B cell (primary cell): ENCODE measurements around the gene FMNL1. TPM values are rescaled to one million over a fixed set of nuclear protein-coding genes. Genes with fewer than 3 reads are reported as not detected.
A peak's percentile ranks its signal among the peaks of the same experiment; 100 is the strongest.

Source experiments
- ATAC-seq: fragments of 200-7000 bp; cut with Tn5 transposase; one replicate; pipeline ENCODE4 v1.10.0; 2021; ENCODE audit warnings: low read depth, mild to moderate bottlenecking, moderate number of reproducible peaks, moderate library complexity
- CTCF ChIA-PET: fragments of 350-600 bp; sonication (Branson Sonifier 250); formaldehyde crosslinking; loops from one replicate; lab custom pipeline; 2021; ENCODE audit warnings: antibody characterized with exemption, inconsistent platforms; lab: Charles Lee
- POLR2A ChIA-PET: fragments of 350-600 bp; sonication (Branson Sonifier 250); formaldehyde crosslinking; loops from one replicate; lab custom pipeline; 2021; ENCODE audit warnings: antibody characterized with exemption; lab: Charles Lee
- DNase-seq: peaks from one replicate; pipeline ENCODE4 v3.0.0; 2013
- H2AFZ ChIP-seq: 2 replicates; pipeline ENCODE4 v1.6.1; 2012; ENCODE audit warnings: mild to moderate bottlenecking, low read depth, low read length; ENCODE audit not compliant: insufficient read depth, poor library complexity, severe bottlenecking
- H3K27ac ChIP-seq, 2 donors: 1 replicate in 1 of 2; 2 replicates in 1 of 2; pipeline ENCODE4 v1.5.1; 2012 to 2013; ENCODE audit warnings: low read length in 2 of 2, mild to moderate bottlenecking in 2 of 2, moderate library complexity in 1 of 2
- H3K27me3 ChIP-seq, 4 experiments: fragments of 200-600 bp in 1 of 4; sonication (generic) in 1 of 4; replicated peaks in 1 of 4; 1 replicate in 2 of 4; 2 replicates in 2 of 4; pipeline versions ENCODE4 v1.6.1 to v1.7.0; 2013 to 2016; ENCODE audit warnings: low read length in 3 of 4, mild to moderate bottlenecking in 2 of 4, mixed read lengths in 1 of 4, moderate library complexity in 1 of 4; ENCODE audit not compliant: insufficient read depth in 4 of 4, control insufficient read depth in 3 of 4; ENCODE audit errors: control extremely low read depth in 1 of 4
- H3K36me3 ChIP-seq, 2 experiments: replicated peaks in 1 of 2; 1 replicate in 1 of 2; 2 replicates in 1 of 2; pipeline versions ENCODE4 v1.6.1 to v1.7.1; 2013; ENCODE audit warnings: low read length in 1 of 2; ENCODE audit not compliant: insufficient read depth in 2 of 2, control insufficient read depth in 1 of 2; ENCODE audit errors: control extremely low read depth in 1 of 2, extremely low read depth in 1 of 2
- H3K4me1 ChIP-seq, 2 donors: fragments of 200-600 bp in 1 of 2; sonication (generic) in 1 of 2; 1 replicate in 1 of 2; 2 replicates in 1 of 2; pipeline versions ENCODE4 v1.5.1 to v1.6.1; 2013 to 2017; ENCODE audit warnings: low read length in 2 of 2; ENCODE audit not compliant: control insufficient read depth in 2 of 2, insufficient read depth in 2 of 2
- H3K4me2 ChIP-seq: replicated peaks from 2 replicates; pipeline ENCODE3; 2012; ENCODE audit warnings: mild to moderate bottlenecking, low read depth, low read length; ENCODE audit not compliant: poor library complexity, severe bottlenecking
- H3K4me3 ChIP-seq, 5 experiments: fragments of 200-600 bp in 1 of 5; sonication (generic) in 1 of 5; 1 replicate in 3 of 5; 2 replicates in 2 of 5; pipeline versions ENCODE4 v1.5.1 to v1.7.0; 2011 to 2016; ENCODE audit warnings: low read length in 4 of 5, mild to moderate bottlenecking in 4 of 5, low read depth in 2 of 5, control low read depth in 1 of 5, moderate library complexity in 1 of 5; ENCODE audit not compliant: insufficient read depth in 1 of 5; ENCODE audit errors: control extremely low read depth in 1 of 5, extremely low read depth in 1 of 5
- H3K79me2 ChIP-seq: fragments of 200-600 bp; sonication (generic); one replicate; pipeline ENCODE4 v1.6.0; 2016; ENCODE audit warnings: low read length; ENCODE audit not compliant: control insufficient read depth, insufficient read depth
- H3K9ac ChIP-seq: fragments of 200-600 bp; sonication (generic); 2 replicates; pipeline ENCODE4 v1.6.1; 2017; ENCODE audit warnings: mild to moderate bottlenecking, low read length, moderate library complexity
- H3K9me3 ChIP-seq, 3 donors: one replicate each; pipeline versions ENCODE4 v1.6.1 to v1.7.1; 2013; ENCODE audit warnings: low read length in 2 of 3; ENCODE audit not compliant: control insufficient read depth in 2 of 3, insufficient read depth in 1 of 3; ENCODE audit errors: control extremely low read depth in 1 of 3
- H4K20me1 ChIP-seq: 2 replicates; pipeline ENCODE4 v1.6.0; 2012; ENCODE audit warnings: mild to moderate bottlenecking, low read length; ENCODE audit not compliant: insufficient read depth, control insufficient read depth, poor library complexity, severe bottlenecking
- H3K27ac Mint-ChIP-seq: one replicate; pipeline ENCODE4 v1.8.0; 2021; ENCODE audit warnings: mixed read lengths
- H3K27me3 Mint-ChIP-seq: one replicate; pipeline ENCODE4 v1.8.0; 2021; ENCODE audit warnings: mixed read lengths
- H3K4me1 Mint-ChIP-seq: one replicate; pipeline ENCODE4 v1.8.0; 2021; ENCODE audit warnings: mixed read lengths
- H3K4me3 Mint-ChIP-seq: one replicate; pipeline ENCODE4 v1.8.0; 2021; ENCODE audit warnings: mixed read lengths
- H3K9me3 Mint-ChIP-seq: one replicate; pipeline ENCODE4 v1.8.0; 2022; ENCODE audit warnings: mixed read lengths; ENCODE audit not compliant: insufficient read depth
- EZH2 ChIP-seq: IDR thresholded peaks from 2 replicates; pipeline ENCODE4 v1.6.1; 2012; ENCODE audit warnings: borderline replicate concordance, low read depth, mild to moderate bottlenecking, moderate library complexity, low read length; ENCODE audit not compliant: insufficient read depth, poor library complexity, severe bottlenecking
- WGBS: methylation state at CpG from one replicate; pipeline ENCODE4 v1.1.5; 2013; ENCODE audit warnings: missing lambda C conversion rate; ENCODE audit not compliant: insufficient coverage; 5-methylcytosine and 5-hydroxymethylcytosine counted together
- intact Hi-C: fragments of 100-400 bp; cut with micrococcal nuclease; formaldehyde crosslinking; loops from one replicate; pipeline ENCODE4 v1.10.0; 2022
- polyA plus RNA-seq: library from polyadenylated mRNA; depleted of rRNA; stranded (reverse); fragments of >200 nt; gene quantifications from 2 replicates; pipeline ENCODE4 v1.2.3, GENCODE V29; 2012
- total RNA-seq, 2 donors: library from RNA; stranded (reverse); fragments of 120-200 nt in 1 of 2; gene quantifications; 1 replicate in 1 of 2; 2 replicates in 1 of 2; pipeline versions ENCODE4 v1.2.3 to v1.2.4, GENCODE V29; 2013 to 2022
- TF ChIP-seq, protein P1 (sequence below): fragments of 200-600 bp; IDR thresholded peaks from one replicate; pipeline ENCODE4 v1.8.0; 2022; ENCODE audit warnings: antibody characterized with exemption, mild to moderate bottlenecking

FMNL1 gene
- total and polyA plus RNA-seq, 2 donors (not counting 1 experiment from before 2014, with no cell fraction given): 386 to 663 TPM

DNA sequence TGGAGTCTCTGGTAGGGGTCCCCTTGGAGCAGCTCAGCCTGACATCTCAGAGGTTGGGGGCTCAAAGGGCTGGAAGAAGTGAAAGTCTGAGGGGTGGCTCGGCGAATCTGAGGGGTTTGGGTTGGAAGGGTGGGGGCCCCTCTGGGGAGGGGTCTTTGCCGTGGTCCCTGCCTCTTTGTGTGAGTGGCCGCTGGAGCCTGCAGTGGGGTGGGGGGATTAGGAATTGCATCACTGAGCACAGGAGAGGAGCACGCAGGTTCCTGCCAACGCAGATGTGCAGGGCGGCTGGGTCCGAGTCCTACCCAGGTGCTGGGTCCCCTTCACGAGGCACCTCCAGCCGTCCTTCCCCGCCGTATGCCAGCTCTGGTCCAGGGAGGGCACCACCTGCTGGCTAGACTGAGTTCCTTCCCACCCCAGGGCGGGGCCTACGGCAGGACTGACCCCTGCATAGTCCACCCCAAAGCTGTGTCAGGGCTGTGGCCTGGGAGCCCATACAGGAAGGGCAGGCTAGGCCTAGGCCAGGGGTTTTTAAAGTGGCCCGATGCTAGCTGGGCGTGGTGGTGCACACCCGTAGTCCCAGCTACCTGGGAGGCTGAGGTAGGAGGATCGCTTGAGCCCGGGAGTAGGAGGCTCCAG lies 9.9 kb downstream of the FMNL1 start:
- no peaks in the 10 kb centered on the region for H3K27me3 ChIP-seq
- peaks cover 59 to 85% of the 10 kb centered on the region in 2 donors for H3K4me1 ChIP-seq
- peaks cover 73% of the 10 kb centered on the region for H3K79me2 ChIP-seq
- H3K4me2 ChIP-seq: no peak overlapping the region
- no peak for ATAC-seq
- H3K4me3 ChIP-seq: no peak overlapping the region
- Mint-ChIP-seq H3K9me3 (no peaks in the 10 kb centered on the region), H3K4me3 (peak overlapping the region; percentile 34), H3K27me3 (no peaks in the 10 kb centered on the region), H3K27ac (peak overlapping the region; percentile 99), H3K4me1 (peaks cover 88% of the 10 kb centered on the region)
- no peak overlapping the region for H2AFZ ChIP-seq
- CTCF ChIA-PET: interaction anchor here (1.0 to 24.6 kb wide), 12 partner anchors 11 to 154 kb away, joined by 3 to 737 read pairs (median 6); partner anchors contain the start of genes ACBD4, FMNL1, HEXIM1 and HEXIM2
- 82% methylated on average over 19 of the region's 19 CpGs for WGBS
- H3K27ac ChIP-seq: peak overlapping the region; percentile 99 to 100
- H4K20me1 ChIP-seq: peaks cover 53% of the 10 kb centered on the region
- H3K9ac ChIP-seq: no peak overlapping the region
- peak; percentile 44 for DNase-seq
- intact Hi-C loops: no loop called here
- peaks cover 3 to 59% of the 10 kb centered on the region in 2 experiments for H3K36me3 ChIP-seq
- POLR2A ChIA-PET: interaction anchor here (4.7 to 9.9 kb wide), 2 partner anchors 11 to 16 kb away, joined by 39 to 149 read pairs; partner anchors contain the start of gene FMNL1
- no peaks in the 10 kb centered on the region for H3K9me3 ChIP-seq
- TF ChIP-seq, protein P1, sequence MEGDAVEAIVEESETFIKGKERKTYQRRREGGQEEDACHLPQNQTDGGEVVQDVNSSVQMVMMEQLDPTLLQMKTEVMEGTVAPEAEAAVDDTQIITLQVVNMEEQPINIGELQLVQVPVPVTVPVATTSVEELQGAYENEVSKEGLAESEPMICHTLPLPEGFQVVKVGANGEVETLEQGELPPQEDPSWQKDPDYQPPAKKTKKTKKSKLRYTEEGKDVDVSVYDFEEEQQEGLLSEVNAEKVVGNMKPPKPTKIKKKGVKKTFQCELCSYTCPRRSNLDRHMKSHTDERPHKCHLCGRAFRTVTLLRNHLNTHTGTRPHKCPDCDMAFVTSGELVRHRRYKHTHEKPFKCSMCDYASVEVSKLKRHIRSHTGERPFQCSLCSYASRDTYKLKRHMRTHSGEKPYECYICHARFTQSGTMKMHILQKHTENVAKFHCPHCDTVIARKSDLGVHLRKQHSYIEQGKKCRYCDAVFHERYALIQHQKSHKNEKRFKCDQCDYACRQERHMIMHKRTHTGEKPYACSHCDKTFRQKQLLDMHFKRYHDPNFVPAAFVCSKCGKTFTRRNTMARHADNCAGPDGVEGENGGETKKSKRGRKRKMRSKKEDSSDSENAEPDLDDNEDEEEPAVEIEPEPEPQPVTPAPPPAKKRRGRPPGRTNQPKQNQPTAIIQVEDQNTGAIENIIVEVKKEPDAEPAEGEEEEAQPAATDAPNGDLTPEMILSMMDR: peak; percentile 24
- no peak for TF ChIP-seq EZH2
